Natural killer cell (primary cell): ENCODE measurements around the gene SRPK2. TPM values are rescaled to one million over a fixed set of nuclear protein-coding genes. Genes with fewer than 3 reads are reported as not detected.

Experiments used
- ATAC-seq, 3 donors: fragments of 150-1000 bp in 2 of 3; fragments of 200-7000 bp in 1 of 3; cut with Tn5 transposase; 1 replicate in 1 of 3; 2 replicates in 2 of 3; pipeline ENCODE4 v1.10.0; 2021; ENCODE audit warnings: mild to moderate bottlenecking in 2 of 3, moderate library complexity in 2 of 3
- DNase-seq, 2 donors: peaks; one replicate each; pipeline versions ENCODE4 v3.0.0 to v3.0.0-alpha.2; 2013 to 2021; ENCODE audit warnings: mixed read lengths in 1 of 2
- H3K27ac ChIP-seq: one replicate; pipeline ENCODE4 v1.5.1; 2013; ENCODE audit warnings: mild to moderate bottlenecking, low read length
- H3K27me3 ChIP-seq: one replicate; pipeline ENCODE4 v1.6.1; 2013; ENCODE audit warnings: low read length; ENCODE audit not compliant: control insufficient read depth, insufficient read depth
- H3K36me3 ChIP-seq: one replicate; pipeline ENCODE4 v1.6.1; 2013; ENCODE audit warnings: low read length; ENCODE audit not compliant: control insufficient read depth, insufficient read depth
- H3K4me1 ChIP-seq: one replicate; pipeline ENCODE4 v1.6.1; 2013; ENCODE audit warnings: low read length; ENCODE audit not compliant: control insufficient read depth, insufficient read depth
- H3K4me3 ChIP-seq: one replicate; pipeline ENCODE4 v1.5.1; 2013; ENCODE audit warnings: low read length
- H3K9me3 ChIP-seq: one replicate; pipeline ENCODE4 v1.6.1; 2013; ENCODE audit warnings: low read length; ENCODE audit not compliant: control insufficient read depth, insufficient read depth
- H3K27ac Mint-ChIP-seq, 2 donors: one replicate each; pipeline ENCODE4 v1.8.0; 2022; ENCODE audit warnings: mild to moderate bottlenecking in 2 of 2, mixed read lengths in 2 of 2, moderate library complexity in 1 of 2
- H3K27me3 Mint-ChIP-seq, 2 donors: one replicate each; pipeline ENCODE4 v1.8.0; 2022; ENCODE audit warnings: low read depth in 2 of 2, mixed read lengths in 2 of 2
- H3K36me3 Mint-ChIP-seq: one replicate; pipeline ENCODE4 v1.8.0; 2022; ENCODE audit warnings: mixed read lengths
- H3K4me1 Mint-ChIP-seq, 2 donors: one replicate each; pipeline ENCODE4 v1.8.0; 2022; ENCODE audit warnings: mixed read lengths in 2 of 2
- H3K4me3 Mint-ChIP-seq: one replicate; pipeline ENCODE4 v1.8.0; 2022; ENCODE audit warnings: mild to moderate bottlenecking, moderate library complexity, mixed read lengths
- H3K9me3 Mint-ChIP-seq, 2 donors: one replicate each; pipeline ENCODE4 v1.8.0; 2022; ENCODE audit warnings: mixed read lengths in 2 of 2
- WGBS: methylation state at CpG from one replicate; pipeline ENCODE4 v1.1.7; 2013; ENCODE audit warnings: missing lambda C conversion rate; ENCODE audit not compliant: insufficient coverage; 5-methylcytosine and 5-hydroxymethylcytosine counted together
- intact Hi-C: fragments of 100-400 bp; cut with micrococcal nuclease; formaldehyde crosslinking; loops from one replicate; pipeline ENCODE4 v1.14.2; 2022
- total RNA-seq, 4 donors: library from RNA; stranded (reverse); fragments of 120-200 nt in 1 of 4; gene quantifications; one replicate each; pipeline versions ENCODE4 v1.2.3 to v1.2.4, GENCODE V29; 2013 to 2022
- TF ChIP-seq, protein P1 (sequence below): fragments of 200-600 bp; IDR thresholded peaks from one replicate; pipeline ENCODE4 v1.8.0; 2022; ENCODE audit warnings: antibody characterized with exemption

SRPK2 gene
- total RNA-seq, 3 donors from 2014 or later (not counting 1 experiment from before 2014, with no cell fraction given) = 103 to 121 (median 108) TPM

DNA sequence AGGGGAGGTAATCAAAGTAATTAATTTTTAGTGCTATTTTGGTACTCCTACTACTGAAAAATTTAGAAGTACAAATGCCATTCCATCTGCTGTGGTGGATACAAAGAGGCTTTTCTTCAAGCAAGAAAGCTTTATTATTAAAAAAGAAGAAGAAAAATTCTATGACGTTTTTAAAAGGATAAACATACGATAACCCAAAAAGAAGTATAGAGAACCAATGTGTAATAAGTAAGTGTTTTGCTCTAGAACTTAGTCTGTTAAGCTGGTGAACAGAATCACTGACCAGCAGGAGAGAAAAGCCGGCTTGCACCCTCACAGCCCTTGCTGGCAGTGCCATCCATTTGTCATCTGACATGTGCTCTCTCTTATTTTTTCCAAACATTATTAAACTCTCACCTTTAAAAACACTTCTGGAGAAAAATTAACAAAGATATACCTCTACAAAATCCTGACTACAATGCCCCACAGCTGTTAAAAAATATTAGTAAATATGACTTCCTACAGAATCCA lies 81.5 kb downstream of the SRPK2 start:
- Histone ChIP-seq H3K9me3 (peaks cover 3% of the 10 kb centered on the region), H3K27me3 (no peaks in the 10 kb centered on the region), H3K4me1 (peaks cover 8% of the 10 kb centered on the region), H3K36me3 (no peaks in the 10 kb centered on the region), H3K4me3 (no peak overlapping the region), H3K27ac (no peak overlapping the region)
- Mint-ChIP-seq H3K27ac (peak overlapping the region; percentile 30 to 41), H3K27me3 (no peaks in the 10 kb centered on the region), H3K9me3 (no peaks in the 10 kb centered on the region), H3K4me1 (peaks cover 60 to 69% of the 10 kb centered on the region in 2 donors), H3K4me3 (no peak overlapping the region), H3K36me3 (no peaks in the 10 kb centered on the region)
- 98% methylated on average over 3 of the region's 3 CpGs for WGBS
- TF ChIP-seq, protein P1, sequence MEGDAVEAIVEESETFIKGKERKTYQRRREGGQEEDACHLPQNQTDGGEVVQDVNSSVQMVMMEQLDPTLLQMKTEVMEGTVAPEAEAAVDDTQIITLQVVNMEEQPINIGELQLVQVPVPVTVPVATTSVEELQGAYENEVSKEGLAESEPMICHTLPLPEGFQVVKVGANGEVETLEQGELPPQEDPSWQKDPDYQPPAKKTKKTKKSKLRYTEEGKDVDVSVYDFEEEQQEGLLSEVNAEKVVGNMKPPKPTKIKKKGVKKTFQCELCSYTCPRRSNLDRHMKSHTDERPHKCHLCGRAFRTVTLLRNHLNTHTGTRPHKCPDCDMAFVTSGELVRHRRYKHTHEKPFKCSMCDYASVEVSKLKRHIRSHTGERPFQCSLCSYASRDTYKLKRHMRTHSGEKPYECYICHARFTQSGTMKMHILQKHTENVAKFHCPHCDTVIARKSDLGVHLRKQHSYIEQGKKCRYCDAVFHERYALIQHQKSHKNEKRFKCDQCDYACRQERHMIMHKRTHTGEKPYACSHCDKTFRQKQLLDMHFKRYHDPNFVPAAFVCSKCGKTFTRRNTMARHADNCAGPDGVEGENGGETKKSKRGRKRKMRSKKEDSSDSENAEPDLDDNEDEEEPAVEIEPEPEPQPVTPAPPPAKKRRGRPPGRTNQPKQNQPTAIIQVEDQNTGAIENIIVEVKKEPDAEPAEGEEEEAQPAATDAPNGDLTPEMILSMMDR = no peak
- intact Hi-C loops = loop anchor here (5.0 kb wide), 1 partner anchor 40 kb away; no protein-coding TSS in a partner anchor
- ATAC-seq (no peak), DNase-seq (no peak)

DNA sequence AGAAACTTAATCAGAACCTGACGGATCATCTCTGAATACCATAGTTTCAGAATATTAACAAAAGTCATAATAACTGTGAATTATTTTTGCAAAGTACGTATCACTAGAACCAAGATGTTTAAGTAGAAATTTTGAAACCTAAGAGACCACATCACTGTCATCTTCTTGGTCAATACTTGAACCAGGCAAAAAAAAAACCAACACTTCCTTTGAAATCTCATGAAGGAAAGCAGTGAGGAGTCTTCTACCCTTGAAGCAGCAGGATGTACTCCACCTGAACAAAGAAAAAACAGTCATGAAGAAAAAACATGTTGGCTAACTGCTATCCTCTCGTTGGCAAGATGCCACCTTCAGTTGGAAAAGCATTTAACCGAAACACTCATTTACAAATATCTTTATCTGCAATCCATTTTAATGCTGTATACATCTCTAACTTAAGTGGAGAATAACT lies 82.4 kb downstream of the SRPK2 start:
- no peak overlapping the region for H3K4me3 ChIP-seq
- intact Hi-C loops = loop anchor here (5.0 kb wide), 1 partner anchor 39 kb away; no protein-coding TSS in a partner anchor
- no peaks in the 10 kb centered on the region for H3K36me3 Mint-ChIP-seq
- H3K9me3 ChIP-seq = peaks cover 3% of the 10 kb centered on the region
- no peaks in the 10 kb centered on the region for H3K36me3 ChIP-seq
- H3K4me1 ChIP-seq = peaks cover 8% of the 10 kb centered on the region
- peak overlapping the region; percentile 30 to 41 for H3K27ac Mint-ChIP-seq
- no peaks in the 10 kb centered on the region for H3K9me3 Mint-ChIP-seq
- 71% methylated on average over 1 of the region's 4 CpGs for WGBS
- H3K4me1 Mint-ChIP-seq = peaks cover 65 to 69% of the 10 kb centered on the region in 2 donors
- ATAC-seq (no peak), DNase-seq (peak in 1 of 2 donors; percentile 36)
- H3K27me3 ChIP-seq = no peaks in the 10 kb centered on the region
- no peaks in the 10 kb centered on the region for H3K27me3 Mint-ChIP-seq
- H3K4me3 Mint-ChIP-seq = no peak overlapping the region
- TF ChIP-seq, protein P1 = no peak
- H3K27ac ChIP-seq = no peak overlapping the region

DNA sequence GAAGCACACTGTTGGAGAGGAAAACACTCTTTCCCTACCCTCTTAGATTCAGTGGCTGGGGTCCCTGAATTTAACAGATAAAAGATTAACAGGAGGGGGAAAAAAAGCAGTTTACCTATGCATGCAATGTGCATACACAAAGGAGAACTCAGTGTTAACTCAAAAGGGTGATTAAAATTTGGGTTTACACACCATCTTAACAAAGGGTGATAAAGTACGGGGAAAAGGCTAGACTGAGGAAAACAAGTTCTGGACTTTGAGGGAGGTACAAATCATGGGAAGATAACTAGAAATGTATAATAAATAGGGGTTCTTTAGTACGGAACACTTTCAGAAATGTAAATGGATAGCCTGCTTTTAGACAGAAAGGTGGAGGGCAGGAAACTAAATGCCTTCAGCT lies 83.1 kb downstream of the SRPK2 start:
- intact Hi-C loops = loop anchor here (5.0 kb wide), 1 partner anchor 38 kb away; no protein-coding TSS in a partner anchor
- H3K27ac Mint-ChIP-seq = peak overlapping the region; percentile 30 to 34
- no peaks in the 10 kb centered on the region for H3K9me3 Mint-ChIP-seq
- no peak overlapping the region for H3K27ac ChIP-seq
- H3K4me3 ChIP-seq = no peak overlapping the region
- no peak overlapping the region for H3K4me3 Mint-ChIP-seq
- TF ChIP-seq, protein P1 = no peak
- no peaks in the 10 kb centered on the region for H3K36me3 ChIP-seq
- peaks cover 5% of the 10 kb centered on the region for H3K4me1 ChIP-seq
- no peak for ATAC-seq
- H3K9me3 ChIP-seq = peaks cover 3% of the 10 kb centered on the region
- H3K4me1 Mint-ChIP-seq = peaks cover 64 to 69% of the 10 kb centered on the region in 2 donors
- H3K27me3 Mint-ChIP-seq = no peaks in the 10 kb centered on the region
- no peaks in the 10 kb centered on the region for H3K36me3 Mint-ChIP-seq
- H3K27me3 ChIP-seq = no peaks in the 10 kb centered on the region
- DNase-seq = no peak
- 100% methylated on average over 2 of the region's 2 CpGs for WGBS
